ENCODE measurements around the gene USP7. TPM values are rescaled to one million over a fixed set of nuclear protein-coding genes. Genes with fewer than 3 reads are reported as not detected.

USP7 gene
- total RNA-seq, 1 donor from 2014 or later = 41.3 TPM

DNA sequence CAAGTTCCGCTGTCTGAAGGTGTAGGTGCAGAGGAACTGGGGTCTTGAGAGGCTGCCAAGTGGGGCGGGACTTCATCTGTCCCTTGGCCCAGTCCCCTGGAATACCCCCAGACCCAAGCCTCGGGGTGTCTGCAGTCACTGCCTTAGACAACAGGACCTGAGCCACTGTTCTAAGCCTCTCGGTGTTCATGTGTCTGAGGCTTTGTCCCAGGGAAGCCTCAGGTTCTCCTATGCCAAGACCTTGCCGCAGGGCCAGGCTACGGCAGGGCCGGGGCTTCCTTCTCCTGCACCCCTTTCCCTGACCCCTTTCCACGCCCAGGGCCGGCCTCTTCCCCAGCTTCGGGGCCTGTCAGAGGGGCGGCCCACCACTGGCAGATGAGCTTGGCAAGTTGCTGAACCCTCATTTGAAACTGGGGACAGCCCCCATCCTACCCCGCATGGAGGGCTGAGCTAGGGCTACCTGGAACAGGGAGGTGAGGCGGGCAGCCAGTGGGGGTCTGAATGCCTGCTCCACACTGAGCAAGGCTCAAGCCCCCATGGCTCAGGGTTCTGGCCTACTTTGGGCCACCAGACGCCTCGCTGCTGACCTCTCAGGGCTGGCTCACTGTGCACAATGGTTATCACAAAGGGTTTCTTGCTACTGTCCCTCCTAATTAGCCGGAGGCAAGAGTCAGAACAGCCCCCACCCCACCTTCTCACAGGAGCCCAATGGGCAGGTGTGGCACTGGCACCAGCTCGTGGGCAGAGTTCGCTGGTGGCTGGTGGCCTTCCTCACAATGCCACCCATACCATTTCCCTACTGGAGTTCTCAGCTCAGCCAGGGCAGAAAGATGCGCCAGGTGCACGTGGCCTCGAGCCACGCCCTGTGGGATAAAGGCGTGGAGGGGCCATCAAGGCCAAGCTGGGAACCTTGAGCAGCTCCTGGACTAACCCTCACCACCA is 74.5 kb downstream of the USP7 start:
- FAIRE-seq (no peak), DNase-seq (ENCODE audit: low read depth) (no peak)
- H3K27me3 ChIP-seq (ENCODE audit: control insufficient read depth, insufficient read depth, low read length) = no peaks in the 10 kb centered on the region
- no peak overlapping the region for H3K4me3 ChIP-seq (ENCODE audit: low read depth, low read length)
- peaks cover 9% of the 10 kb centered on the region for H3K36me3 ChIP-seq (ENCODE audit: control insufficient read depth, insufficient read depth, low read length)
- TF ChIP-seq, protein P1, sequence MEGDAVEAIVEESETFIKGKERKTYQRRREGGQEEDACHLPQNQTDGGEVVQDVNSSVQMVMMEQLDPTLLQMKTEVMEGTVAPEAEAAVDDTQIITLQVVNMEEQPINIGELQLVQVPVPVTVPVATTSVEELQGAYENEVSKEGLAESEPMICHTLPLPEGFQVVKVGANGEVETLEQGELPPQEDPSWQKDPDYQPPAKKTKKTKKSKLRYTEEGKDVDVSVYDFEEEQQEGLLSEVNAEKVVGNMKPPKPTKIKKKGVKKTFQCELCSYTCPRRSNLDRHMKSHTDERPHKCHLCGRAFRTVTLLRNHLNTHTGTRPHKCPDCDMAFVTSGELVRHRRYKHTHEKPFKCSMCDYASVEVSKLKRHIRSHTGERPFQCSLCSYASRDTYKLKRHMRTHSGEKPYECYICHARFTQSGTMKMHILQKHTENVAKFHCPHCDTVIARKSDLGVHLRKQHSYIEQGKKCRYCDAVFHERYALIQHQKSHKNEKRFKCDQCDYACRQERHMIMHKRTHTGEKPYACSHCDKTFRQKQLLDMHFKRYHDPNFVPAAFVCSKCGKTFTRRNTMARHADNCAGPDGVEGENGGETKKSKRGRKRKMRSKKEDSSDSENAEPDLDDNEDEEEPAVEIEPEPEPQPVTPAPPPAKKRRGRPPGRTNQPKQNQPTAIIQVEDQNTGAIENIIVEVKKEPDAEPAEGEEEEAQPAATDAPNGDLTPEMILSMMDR (IDR thresholded peaks at IDR 0.05; ENCODE audit: insufficient read depth, low read length, severe bottlenecking) = no peak

DNA sequence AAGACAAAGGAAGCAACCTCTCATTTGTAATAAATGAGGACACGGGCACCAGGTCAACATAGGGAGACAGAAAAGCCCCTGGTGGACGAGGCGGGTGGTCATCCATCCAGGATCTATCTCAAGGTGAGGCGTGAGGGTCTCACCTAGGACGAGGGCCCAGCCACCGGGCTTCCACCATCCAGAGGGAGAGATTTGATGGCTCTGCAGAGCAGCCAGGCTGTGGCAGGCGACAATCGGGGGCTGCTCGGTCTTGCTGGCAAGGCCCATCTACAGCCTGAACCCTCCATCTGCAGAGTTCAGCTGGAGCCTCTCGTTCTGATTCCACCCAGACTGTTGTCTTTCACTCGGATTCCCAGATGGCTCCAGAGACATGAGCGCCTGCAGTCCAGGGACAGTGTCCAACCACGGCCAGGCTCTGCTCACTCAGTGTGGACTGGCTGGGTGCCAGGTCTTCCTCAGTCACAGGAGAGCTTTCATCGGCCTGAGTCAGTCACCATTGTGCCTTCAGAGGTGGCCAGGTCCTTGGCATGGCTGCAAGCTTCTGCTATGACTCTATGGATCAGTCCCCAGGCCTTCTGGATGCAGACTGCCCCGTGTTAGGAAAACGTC is 75.7 kb downstream of the USP7 start:
- DNase-seq (ENCODE audit: low read depth) (no peak), FAIRE-seq (no peak)
- H3K36me3 ChIP-seq (ENCODE audit: control insufficient read depth, insufficient read depth, low read length) = peaks cover 3% of the 10 kb centered on the region
- H3K4me3 ChIP-seq (ENCODE audit: low read depth, low read length) = no peak overlapping the region
- H3K27me3 ChIP-seq (ENCODE audit: control insufficient read depth, insufficient read depth, low read length) = no peaks in the 10 kb centered on the region
- TF ChIP-seq, protein P1 (IDR thresholded peaks at IDR 0.05; ENCODE audit: insufficient read depth, low read length, severe bottlenecking) = no peak

GRCh38 chr16:8887431-8887765 is 76.3 kb downstream of the USP7 start:
- Histone ChIP-seq H3K4me3 (ENCODE audit: low read depth, low read length) (no peak overlapping the region), H3K36me3 (ENCODE audit: control insufficient read depth, insufficient read depth, low read length) (peaks cover 3% of the 10 kb centered on the region), H3K27me3 (ENCODE audit: control insufficient read depth, insufficient read depth, low read length) (no peaks in the 10 kb centered on the region)
- TF ChIP-seq, protein P1 (IDR thresholded peaks at IDR 0.05; ENCODE audit: insufficient read depth, low read length, severe bottlenecking) = no peak
- DNase-seq (ENCODE audit: low read depth) (no peak), FAIRE-seq (no peak)

GRCh38 chr16:8886593-8887430 is 76.9 kb downstream of the USP7 start:
- TF ChIP-seq, protein P1 (IDR thresholded peaks at IDR 0.05; ENCODE audit: insufficient read depth, low read length, severe bottlenecking) = no peak
- H3K4me3 ChIP-seq (ENCODE audit: low read depth, low read length) = no peak overlapping the region
- no peaks in the 10 kb centered on the region for H3K27me3 ChIP-seq (ENCODE audit: control insufficient read depth, insufficient read depth, low read length)
- no peaks in the 10 kb centered on the region for H3K36me3 ChIP-seq (ENCODE audit: control insufficient read depth, insufficient read depth, low read length)
- DNase-seq (ENCODE audit: low read depth) (no peak), FAIRE-seq (no peak)

DNA sequence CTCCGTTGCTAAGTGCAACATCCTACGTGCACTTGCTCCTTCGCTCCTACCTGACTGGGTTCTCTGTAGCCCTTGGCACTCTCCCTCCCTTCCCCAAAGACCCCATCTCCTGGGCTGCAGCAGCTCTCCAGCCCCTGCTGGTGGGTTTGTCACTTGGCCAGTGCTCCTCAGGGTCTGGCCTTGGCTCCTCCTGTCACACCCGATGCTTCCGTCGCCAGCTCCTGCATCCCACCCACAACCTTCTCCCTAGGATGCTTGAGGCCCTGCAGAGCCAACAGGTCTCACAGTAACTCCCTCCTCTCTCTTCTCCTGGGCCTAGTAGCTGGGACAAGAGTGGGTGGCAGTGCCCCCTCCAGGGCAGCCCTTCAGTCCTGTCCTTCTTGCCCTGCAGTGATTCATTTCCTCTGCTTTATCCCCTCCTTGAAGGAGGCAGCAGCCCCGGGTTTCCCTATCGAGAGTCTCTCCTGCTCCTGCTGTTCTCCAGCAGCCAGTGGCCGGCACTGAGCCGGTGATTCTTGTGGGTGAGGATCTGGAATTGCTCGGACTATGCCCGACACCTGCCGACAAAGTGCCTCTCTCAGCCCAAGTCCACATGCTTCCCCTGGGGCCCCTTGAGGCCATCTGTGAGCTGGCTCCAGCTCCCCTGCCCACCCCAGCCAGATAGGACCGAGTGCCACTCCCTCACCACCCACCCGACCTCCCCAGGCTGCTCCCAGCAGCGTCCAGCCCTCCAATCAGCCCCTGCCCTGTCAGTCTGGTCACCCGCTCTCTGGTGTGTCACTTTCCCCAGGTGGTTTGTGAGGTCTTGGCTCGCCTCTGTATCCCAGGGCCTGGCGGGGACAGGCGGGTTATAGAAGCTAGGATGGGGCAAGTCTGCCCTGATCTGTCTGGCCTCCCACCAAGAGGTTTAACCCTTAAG is 77.8 kb downstream of the USP7 start:
- Histone ChIP-seq H3K27me3 (ENCODE audit: control insufficient read depth, insufficient read depth, low read length) (no peaks in the 10 kb centered on the region), H3K4me3 (ENCODE audit: low read depth, low read length) (no peak overlapping the region), H3K36me3 (ENCODE audit: control insufficient read depth, insufficient read depth, low read length) (no peaks in the 10 kb centered on the region)
- DNase-seq (ENCODE audit: low read depth) (peak; percentile 41), FAIRE-seq (no peak)
- TF ChIP-seq, protein P1 (IDR thresholded peaks at IDR 0.05; ENCODE audit: insufficient read depth, low read length, severe bottlenecking) = peak; percentile 9
